Esophagus (tissue), 2 donors: ENCODE measurements around the gene ZNF215. TPM values are rescaled to one million over a fixed set of nuclear protein-coding genes. Genes with fewer than 3 reads are reported as not detected.
"Not testable (repeated sequence)": the region's sequence is repeated elsewhere in the genome, so short reads cannot be mapped to it uniquely, and the experiment has no call there.

Experiments used
- H3K27ac ChIP-seq, 2 donors: one replicate each; pipeline ENCODE4 v1.5.1; 2013; ENCODE audit warnings: low read depth in 2 of 2, mild to moderate bottlenecking in 2 of 2, inconsistent platforms in 1 of 2, low read length in 1 of 2, moderate library complexity in 1 of 2
- H3K27me3 ChIP-seq, 2 donors: one replicate each; pipeline ENCODE4 v1.6.1; 2013; ENCODE audit warnings: low read length in 2 of 2, control low read depth in 1 of 2, mild to moderate bottlenecking in 1 of 2; ENCODE audit not compliant: insufficient read depth in 2 of 2, control insufficient read depth in 1 of 2
- H3K36me3 ChIP-seq, 2 donors: one replicate each; pipeline ENCODE4 v1.6.1; 2013; ENCODE audit warnings: low read length in 1 of 2; ENCODE audit not compliant: control insufficient read depth in 2 of 2, insufficient read depth in 2 of 2
- H3K4me1 ChIP-seq, 2 donors: one replicate each; pipeline ENCODE4 v1.6.1; 2013; ENCODE audit warnings: low read length in 1 of 2; ENCODE audit not compliant: control insufficient read depth in 2 of 2, insufficient read depth in 2 of 2
- H3K4me3 ChIP-seq, 2 donors: one replicate each; pipeline ENCODE4 v1.5.1; 2013; ENCODE audit warnings: low read length in 2 of 2, mild to moderate bottlenecking in 2 of 2, low read depth in 1 of 2, moderate library complexity in 1 of 2
- H3K9me3 ChIP-seq, 2 donors: one replicate each; pipeline ENCODE4 v1.6.1; 2013; ENCODE audit warnings: mild to moderate bottlenecking in 2 of 2, low read depth in 1 of 2, low read length in 1 of 2, moderate library complexity in 1 of 2; ENCODE audit not compliant: control insufficient read depth in 2 of 2, insufficient read depth in 1 of 2
- WGBS, 2 donors: extraction: QIAGEN DNeasy Blood & Tissue Kit; methylation state at CpG; one replicate each; pipeline ENCODE4 v1.1.7; 2013; 5-methylcytosine and 5-hydroxymethylcytosine counted together
- polyA plus RNA-seq, 2 donors: library from polyadenylated mRNA; stranded (reverse); fragments of 200-250 nt; gene quantifications; one replicate each; pipeline ENCODE4 v1.2.3, GENCODE V29; 2013
- donor health status: healthy with polysubstance abuse.
- donor health status: Bipolar disorder and iron deficiency.

Gene ZNF215
- under 1 TPM; 0.61 to 0.77 TPM for polyA plus RNA-seq

GRCh38 chr11:6926208-6927029, at the start of gene ZNF215:
Gene ZNF215, plus strand, starts transcription at chr11:6926426. Its CDS starts 5,847 bp downstream, at chr11:6932273.
- Histone ChIP-seq H3K27me3 (no peaks in the 10 kb centered on the region), H3K27ac (peak within 1 kb of the TSS in 1 of 2 donors; percentile 37), H3K4me1 (peaks cover 0 to 6% of the 10 kb centered on the region in 2 donors), H3K4me3 (peak within 1 kb of the TSS; percentile 64 to 76), H3K36me3 (no peaks in the 10 kb centered on the region), H3K9me3 (no peaks in the 10 kb centered on the region)
- 2% methylated on average over 61 of the region's 61 CpGs for WGBS, 2 donors

GRCh38 chr11:6876914-6877313, 49.3 kb upstream of the ZNF215 start:
- peaks cover 0 to 4% of the 10 kb centered on the region in 2 donors for H3K9me3 ChIP-seq
- H3K27ac ChIP-seq, result no peak overlapping the region
- no peaks in the 10 kb centered on the region for H3K4me1 ChIP-seq
- no peaks in the 10 kb centered on the region for H3K27me3 ChIP-seq
- no peak overlapping the region for H3K4me3 ChIP-seq
- no peaks in the 10 kb centered on the region for H3K36me3 ChIP-seq
- WGBS, 2 donors, result 72 to 80% methylated on average over 3 of the region's 3 CpGs

- no peaks in the 10 kb centered on the region for H3K36me3 ChIP-seq
- H3K9me3 ChIP-seq, result no peaks in the 10 kb centered on the region
- no peak overlapping the region for H3K4me3 ChIP-seq
- H3K27ac ChIP-seq, result no peak overlapping the region
- H3K27me3 ChIP-seq, result no peaks in the 10 kb centered on the region
- H3K4me1 ChIP-seq, result no peaks in the 10 kb centered on the region
These were observed 43.5 kb upstream of the ZNF215 start for GRCh38 chr11:6882751-6883150.

GRCh38 chr11:6887711-6888110, 38.5 kb upstream of the ZNF215 start:
- not testable (repeated sequence) for H3K36me3 ChIP-seq, H3K9me3 ChIP-seq, H3K27me3 ChIP-seq, H3K4me1 ChIP-seq, H3K4me3 ChIP-seq, H3K27ac ChIP-seq
- WGBS, 2 donors, result 83 to 89% methylated on average over 5 of the region's 5 CpGs

GRCh38 chr11:6888830-6889229, 37.4 kb upstream of the ZNF215 start:
- WGBS, 2 donors, result 81 to 87% methylated on average over 4 of the region's 4 CpGs
- no peaks in the 10 kb centered on the region for H3K9me3 ChIP-seq
- H3K4me1 ChIP-seq, result no peaks in the 10 kb centered on the region
- no peak overlapping the region for H3K4me3 ChIP-seq
- no peaks in the 10 kb centered on the region for H3K27me3 ChIP-seq
- H3K36me3 ChIP-seq, result no peaks in the 10 kb centered on the region
- H3K27ac ChIP-seq, result no peak overlapping the region

GRCh38 chr11:6889835-6890234, 36.4 kb upstream of the ZNF215 start:
- Histone ChIP-seq H3K27me3 (no peaks in the 10 kb centered on the region), H3K36me3 (no peaks in the 10 kb centered on the region), H3K27ac (no peak overlapping the region), H3K4me1 (no peaks in the 10 kb centered on the region), H3K4me3 (no peak overlapping the region), H3K9me3 (no peaks in the 10 kb centered on the region)
- WGBS, 2 donors, result 76 to 82% methylated on average over 1 of the region's 1 CpG

- Histone ChIP-seq H3K36me3 (no peaks in the 10 kb centered on the region), H3K27ac (no peak within 1 kb of the TSS), H3K27me3 (no peaks in the 10 kb centered on the region), H3K9me3 (no peaks in the 10 kb centered on the region), H3K4me3 (no peak within 1 kb of the TSS), H3K4me1 (no peaks in the 10 kb centered on the region)
- WGBS, 2 donors, result 77 to 81% methylated on average over 2 of the region's 2 CpGs
These were observed 33.8 kb upstream of the ZNF215 start, which contains the start of gene OR2D2 for GRCh38 chr11:6892400-6892799. Gene OR2D2, minus strand, starts transcription at chr11:6892500. Its CDS starts 0 bp downstream, at chr11:6892500.

- no peak overlapping the region for H3K27ac ChIP-seq
- no peaks in the 10 kb centered on the region for H3K27me3 ChIP-seq
- H3K9me3 ChIP-seq, result no peaks in the 10 kb centered on the region
- no peaks in the 10 kb centered on the region for H3K36me3 ChIP-seq
- no peaks in the 10 kb centered on the region for H3K4me1 ChIP-seq
- no peak overlapping the region for H3K4me3 ChIP-seq
These were observed 32.1 kb upstream of the ZNF215 start for GRCh38 chr11:6894097-6894496.

- no peaks in the 10 kb centered on the region for H3K36me3 ChIP-seq
- H3K9me3 ChIP-seq, result no peaks in the 10 kb centered on the region
- H3K4me3 ChIP-seq, result no peak overlapping the region
- H3K27me3 ChIP-seq, result no peaks in the 10 kb centered on the region
- H3K4me1 ChIP-seq, result no peaks in the 10 kb centered on the region
- no peak overlapping the region for H3K27ac ChIP-seq
These were observed 31.2 kb upstream of the ZNF215 start for GRCh38 chr11:6895010-6895409.

GRCh38 chr11:6898911-6899310, 27.3 kb upstream of the ZNF215 start:
- no peak overlapping the region for H3K4me3 ChIP-seq
- 54 to 65% methylated on average over 1 of the region's 1 CpG for WGBS, 2 donors
- H3K36me3 ChIP-seq, result no peaks in the 10 kb centered on the region
- no peaks in the 10 kb centered on the region for H3K4me1 ChIP-seq
- H3K27ac ChIP-seq, result no peak overlapping the region
- H3K9me3 ChIP-seq, result no peaks in the 10 kb centered on the region
- H3K27me3 ChIP-seq, result no peaks in the 10 kb centered on the region
